GM21825 (cell line): ENCODE data around the gene PTPRM.

Experiments used
- ATAC-seq: cut with Tn5 transposase; IDR thresholded peaks from one replicate; pipeline ENCODE4 v1.9.1; 2021; ENCODE audit warnings: mild to moderate bottlenecking, moderate library complexity; ENCODE audit not compliant: unreplicated experiment

The PTPRM gene

DNA sequence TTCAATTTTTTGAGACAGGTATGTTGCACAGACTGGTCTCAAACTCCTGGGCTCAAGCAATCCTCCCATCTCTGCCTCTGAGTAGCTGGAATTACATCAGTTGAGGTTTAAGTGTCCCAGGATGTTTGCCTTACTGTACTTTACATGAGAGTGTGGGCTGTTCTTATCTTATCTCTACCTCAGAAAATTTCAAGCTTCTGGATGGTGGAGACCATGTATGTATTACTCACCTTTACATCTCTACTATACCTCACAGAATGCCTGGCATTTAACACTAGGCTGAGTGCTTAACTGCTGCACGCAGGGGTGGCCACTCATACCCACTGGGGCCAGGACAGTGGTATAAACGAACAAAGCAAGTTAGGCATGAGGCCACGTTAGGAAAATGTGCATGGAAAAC lies 770.1 kb downstream of the PTPRM start:
- no peak for ATAC-seq

DNA sequence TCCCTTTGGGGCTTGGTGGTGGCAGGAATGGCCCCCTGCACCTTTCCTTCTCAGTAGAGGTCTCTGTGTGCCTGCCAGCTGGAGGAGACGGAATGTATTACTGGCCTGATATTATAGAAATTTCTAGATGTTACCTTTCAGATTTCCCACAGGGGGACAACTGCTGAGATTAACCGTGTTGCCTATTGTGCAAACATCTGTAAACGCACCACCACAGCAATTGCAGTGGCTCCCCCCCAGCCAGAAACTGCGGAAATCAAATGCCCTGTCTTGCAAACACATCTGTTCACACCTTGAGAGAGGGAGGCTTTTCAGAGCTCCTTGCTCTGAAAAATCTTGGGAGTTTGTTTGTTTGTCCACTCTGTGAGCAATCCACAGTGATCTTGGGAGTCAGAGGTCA lies 772.1 kb downstream of the PTPRM start:
- ATAC-seq: no peak

DNA sequence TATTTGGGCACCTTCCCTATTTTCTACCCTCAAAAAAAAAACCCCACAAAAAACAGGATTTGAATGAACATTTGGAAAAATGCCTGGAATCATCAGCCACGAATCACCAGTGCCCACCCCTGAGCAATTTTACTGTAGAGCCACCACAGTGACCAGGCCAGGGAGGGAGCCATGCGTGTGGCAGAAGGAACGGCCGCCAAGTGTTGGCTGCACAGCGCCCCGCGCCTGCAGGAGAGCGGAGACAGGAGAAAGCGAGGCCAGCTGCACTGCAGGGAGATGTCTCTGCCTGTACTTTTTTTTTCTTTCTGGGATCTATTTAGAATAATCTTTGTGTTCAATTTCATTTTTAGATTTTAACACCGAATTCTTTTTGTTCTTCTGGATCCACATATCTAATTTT lies 772.8 kb downstream of the PTPRM start:
- no peak for ATAC-seq

DNA sequence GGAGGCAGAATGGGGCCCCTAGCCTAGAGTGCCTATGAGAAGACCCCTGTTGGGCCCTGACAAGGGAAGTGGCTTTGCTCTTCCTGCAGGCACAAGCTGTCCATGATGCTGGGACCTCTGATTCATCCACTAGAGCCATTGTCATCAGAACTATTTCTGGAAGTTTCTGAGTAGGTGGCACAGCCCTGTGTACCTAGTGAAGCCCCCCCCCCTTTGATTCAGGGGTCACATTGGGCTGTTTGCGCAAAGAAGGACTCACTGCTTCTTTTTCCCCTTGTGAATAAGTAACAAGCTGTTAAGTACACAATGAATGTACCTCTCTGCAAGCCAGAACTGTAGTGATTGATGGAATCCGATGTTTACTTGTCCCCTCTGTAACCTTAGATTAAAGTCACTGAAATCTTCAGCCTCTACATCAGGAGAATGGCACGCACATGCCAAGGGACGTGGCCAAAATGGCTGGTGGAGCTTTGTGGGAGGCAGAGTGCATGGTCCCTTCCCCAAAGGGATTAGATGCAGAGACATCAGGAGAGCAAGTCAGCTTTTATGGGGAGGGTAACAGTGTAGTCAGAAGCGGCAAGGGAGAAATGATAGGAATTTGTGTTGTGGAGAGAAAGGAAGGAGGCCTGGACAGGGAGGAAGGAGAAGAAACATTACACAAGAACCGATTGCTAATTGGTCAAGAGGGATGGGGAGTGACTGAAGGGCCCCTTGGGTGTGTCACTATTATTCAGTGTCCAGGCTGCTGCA lies 774.5 kb downstream of the PTPRM start:
- ATAC-seq: no peak

DNA sequence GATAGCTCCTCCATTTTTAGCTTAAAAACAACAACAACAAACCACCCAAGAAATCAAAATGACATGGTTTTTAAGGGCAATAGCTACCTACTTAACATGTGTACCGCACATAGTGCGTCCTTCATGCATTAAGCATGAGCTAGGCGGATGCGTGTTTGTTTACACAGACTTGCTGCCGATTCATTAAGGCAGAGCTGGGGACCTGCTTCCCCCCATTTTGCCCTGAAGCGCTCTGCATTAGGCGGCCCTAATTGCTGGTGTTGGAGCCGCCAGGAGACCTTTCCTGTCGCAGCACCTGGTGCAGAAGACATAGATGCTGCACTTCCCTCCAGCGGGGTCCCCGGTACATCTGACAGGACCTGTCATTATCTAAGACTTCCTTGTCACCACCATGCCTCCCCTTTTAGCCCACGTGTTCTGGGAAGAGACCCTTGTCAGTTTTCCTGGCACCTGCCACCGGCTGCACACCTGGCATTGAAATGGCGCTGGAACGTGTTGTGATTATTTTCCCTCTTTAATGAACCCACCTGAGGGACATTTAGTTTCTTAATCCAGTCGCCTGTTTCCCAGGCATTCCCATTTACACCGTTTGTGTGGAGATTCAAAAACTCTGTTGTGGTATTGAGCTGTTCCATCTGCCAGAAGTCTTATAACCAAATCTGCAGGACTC lies 781.1 kb downstream of the PTPRM start:
- ATAC-seq: no peak

DNA sequence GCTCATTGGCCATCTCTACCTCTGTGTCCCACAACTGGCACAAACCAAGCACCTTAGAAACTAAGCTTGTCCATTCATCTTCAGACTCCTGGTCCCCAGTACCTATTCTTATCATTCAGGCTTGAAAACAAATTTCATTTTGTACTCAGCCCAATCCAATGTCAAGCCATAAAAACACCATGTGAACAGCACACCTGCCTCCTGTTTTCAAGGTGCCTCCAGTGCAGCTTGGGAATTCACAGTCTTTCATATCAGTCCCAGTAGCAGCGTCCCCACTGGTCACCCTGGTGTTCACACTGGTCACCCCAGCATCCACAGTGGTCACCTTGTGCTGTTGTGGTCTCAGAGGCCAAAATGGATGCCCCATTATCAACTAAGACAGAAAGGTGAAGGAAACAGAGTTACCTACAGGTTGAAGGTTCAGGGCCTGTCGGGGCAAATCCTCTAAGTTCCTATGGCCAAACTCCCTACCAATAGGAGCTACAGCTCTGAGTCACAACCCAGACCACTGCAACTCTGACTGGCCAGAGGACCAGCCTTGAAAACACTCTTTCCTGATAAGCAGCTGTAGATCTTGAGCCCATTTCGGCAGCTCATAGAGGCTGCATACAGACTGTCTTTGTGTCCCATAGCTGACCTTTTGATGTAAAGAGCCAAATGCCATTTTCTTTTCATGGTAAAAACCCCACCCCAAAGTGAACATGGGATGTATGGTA lies 782.6 kb downstream of the PTPRM start:
- no peak for ATAC-seq

DNA sequence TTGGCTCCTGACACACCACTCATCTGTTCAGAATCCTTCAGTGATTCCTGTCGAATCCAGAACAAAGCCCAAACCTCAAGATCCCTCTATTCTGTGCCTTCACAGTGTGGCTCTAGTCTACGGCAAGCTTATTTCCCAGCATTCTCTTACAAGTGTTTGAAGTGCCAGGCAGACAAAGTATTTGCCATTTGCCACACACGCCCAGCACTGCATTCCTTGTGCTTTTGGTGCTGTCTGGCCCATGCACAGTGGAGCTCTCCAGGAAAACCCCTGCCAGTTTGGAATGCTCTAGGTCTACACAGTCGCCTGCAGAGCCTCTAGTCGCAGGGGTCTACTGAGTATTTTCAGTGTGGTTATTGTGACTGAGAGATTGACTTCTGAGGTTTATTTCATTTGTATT lies 783.5 kb downstream of the PTPRM start:
- ATAC-seq: no peak

DNA sequence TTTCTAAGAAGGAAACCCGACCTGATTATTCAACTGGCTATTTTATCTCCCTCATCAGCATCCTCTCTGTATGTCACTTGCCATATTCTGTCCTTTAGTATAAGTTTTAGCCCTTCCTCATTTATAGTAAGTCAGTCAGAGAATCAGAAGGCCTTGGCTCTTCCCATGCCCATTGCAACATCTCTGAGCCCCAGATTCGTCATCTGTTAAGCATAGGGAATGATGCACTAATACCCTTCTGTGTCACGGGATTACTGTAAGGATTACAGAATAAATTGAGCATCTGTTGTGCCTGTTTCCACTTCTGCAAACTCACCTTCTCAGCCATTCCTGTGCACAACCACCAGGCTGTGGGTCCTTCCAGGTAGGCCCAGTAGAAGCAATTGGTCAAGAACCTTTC lies 784.0 kb downstream of the PTPRM start:
- no peak for ATAC-seq

DNA sequence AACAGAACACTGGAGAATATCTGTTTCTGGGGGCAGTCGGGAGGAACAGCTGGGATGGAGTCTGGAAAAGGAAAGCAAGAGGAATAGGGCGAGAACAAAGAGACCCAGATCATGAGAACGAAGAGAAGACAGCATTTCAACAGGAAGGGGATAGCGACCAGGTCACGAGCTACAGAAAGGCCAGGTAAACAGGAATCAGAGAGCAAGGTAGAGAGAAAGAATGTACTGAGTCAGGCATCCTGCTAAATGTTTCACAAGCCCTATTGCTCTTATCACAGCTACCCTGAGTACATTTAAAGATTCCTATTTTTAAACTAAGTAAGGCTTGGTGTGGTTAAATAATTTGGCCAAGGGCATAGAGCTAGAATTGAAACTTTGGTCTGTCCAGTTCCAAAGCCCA lies 787.2 kb downstream of the PTPRM start:
- ATAC-seq: no peak

DNA sequence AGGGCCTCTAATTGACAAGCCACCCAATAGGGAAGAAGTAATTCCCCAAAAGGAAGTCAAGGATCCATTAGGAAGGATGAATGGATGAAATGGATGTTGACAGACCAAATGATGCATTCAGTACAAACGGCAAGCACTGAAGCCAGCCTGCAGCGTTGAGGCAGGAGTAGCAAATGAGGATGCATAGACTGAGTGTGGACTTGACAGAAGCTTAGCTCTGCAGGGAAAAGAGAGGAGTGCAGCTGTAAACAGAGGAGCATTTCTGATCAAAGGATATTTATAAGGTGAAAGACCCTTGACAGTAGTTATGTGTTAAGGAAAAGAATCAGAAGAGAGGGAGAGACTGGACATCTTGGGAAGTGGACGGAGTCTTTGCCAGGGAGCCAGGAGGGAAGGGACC lies 788.9 kb downstream of the PTPRM start:
- no peak for ATAC-seq

DNA sequence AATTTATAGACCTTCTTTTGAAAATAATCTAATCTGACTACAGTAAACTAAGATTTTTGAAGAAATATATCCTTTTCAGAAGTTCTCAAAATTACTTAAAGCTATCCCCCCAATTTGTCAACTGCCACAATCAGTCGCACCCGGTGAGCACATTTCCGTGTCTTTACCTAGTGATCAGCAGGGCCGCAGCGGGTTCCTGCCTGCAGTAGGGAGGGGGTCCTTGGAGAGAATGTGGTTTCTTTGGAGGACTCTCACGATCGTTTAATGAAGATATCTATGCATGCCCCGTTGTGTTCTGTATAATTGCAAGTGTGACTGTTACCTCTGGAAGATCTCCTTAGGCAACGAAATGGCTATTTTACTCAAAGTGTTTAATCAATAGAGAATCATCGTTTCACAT lies 790.2 kb downstream of the PTPRM start:
- ATAC-seq: no peak

DNA sequence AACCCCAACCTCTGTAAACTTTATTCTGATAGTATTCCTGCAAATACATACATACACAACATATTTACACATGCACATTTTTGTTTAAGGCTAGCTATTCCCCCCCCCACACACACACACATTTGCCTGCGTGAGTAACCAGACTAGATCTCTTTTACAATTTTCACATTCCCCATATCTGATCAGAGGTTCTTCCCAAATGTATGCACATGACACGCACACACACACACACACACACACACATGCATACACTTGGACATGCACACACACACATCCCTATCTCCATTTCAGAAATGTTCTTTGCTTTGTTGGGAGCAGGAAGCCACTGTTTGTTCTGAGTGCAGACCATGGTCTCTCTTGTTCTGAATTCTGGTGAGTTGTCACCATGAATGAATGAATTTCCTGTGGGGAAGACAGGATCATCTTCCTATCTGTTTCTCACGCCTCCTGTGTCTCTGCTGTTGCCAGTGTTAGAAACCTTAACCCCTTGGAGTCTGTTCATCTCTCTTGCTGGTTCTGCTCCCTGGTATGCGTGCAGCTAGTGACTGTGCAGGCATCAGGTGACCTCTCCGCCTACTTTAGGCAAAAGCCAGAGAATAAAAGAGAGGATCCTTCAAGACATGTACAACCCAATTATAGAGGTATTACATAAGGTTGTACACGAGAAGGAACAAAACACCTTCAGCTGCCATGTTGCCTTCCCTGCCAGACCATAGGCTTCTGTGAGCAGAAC lies 791.1 kb downstream of the PTPRM start:
- ATAC-seq: no peak

DNA sequence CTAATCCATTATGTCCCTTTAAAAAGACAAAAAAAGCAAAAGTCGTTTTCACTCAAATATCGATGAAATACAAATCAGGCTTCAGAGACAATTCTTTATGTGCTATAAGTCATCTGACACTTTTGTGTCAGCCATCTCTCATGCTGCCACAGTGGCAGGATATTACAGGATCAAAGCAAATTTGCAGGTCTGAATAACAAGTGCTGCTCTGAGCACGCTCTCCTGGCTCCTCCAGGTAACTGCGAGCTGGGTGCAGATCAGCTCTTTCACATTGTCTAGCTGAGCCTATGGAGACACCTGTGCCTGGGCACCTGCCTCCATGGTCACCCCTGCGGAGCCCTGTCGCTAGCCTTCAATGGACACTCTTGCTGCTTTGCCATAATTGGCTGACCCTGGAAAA lies 792.0 kb downstream of the PTPRM start:
- ATAC-seq: no peak

DNA sequence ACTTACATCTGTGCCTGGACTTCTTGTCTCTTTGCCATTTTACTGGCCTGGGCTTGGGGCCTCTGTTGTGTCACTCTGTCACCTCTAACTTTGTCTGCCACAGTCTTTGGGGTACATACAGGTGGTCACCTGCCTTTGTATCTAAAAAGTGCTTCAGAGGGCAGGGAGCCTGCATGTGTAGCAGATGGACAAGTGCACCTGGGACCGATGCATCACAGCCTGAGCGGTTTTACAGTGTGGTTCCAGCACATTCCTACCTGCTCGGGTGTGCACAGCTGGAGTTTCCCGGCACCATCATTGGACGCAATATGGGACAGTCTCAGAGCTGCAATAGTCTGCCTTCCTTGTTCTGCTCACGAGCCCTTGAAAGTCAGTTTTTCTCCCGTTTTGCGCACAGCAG lies 792.4 kb downstream of the PTPRM start:
- no peak for ATAC-seq

DNA sequence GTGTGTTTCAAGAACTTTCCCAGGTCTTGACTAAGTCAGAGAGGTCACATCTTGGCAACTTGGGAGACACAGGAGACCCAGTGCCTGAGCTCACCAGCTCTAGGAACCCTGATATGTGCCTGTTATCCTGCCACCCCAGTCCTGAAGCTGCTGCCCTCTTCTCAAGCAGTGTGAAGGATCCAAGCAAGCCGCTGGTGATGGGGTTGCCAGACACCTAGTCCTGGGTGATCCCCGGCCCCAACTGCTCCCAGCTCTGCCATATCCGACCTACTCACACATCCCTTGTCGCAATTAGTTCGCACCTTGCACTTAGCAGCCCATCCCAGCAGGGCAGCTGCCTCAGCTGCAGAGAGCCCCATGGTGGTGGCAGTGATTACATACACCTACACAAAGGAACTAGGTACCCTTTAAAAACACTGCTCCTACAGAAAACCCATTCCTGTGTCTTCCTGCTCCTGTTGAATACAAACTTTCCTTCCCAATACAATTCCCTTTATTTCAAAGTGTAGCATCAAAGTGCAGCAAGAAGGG lies 794.9 kb downstream of the PTPRM start:
- no peak for ATAC-seq

DNA sequence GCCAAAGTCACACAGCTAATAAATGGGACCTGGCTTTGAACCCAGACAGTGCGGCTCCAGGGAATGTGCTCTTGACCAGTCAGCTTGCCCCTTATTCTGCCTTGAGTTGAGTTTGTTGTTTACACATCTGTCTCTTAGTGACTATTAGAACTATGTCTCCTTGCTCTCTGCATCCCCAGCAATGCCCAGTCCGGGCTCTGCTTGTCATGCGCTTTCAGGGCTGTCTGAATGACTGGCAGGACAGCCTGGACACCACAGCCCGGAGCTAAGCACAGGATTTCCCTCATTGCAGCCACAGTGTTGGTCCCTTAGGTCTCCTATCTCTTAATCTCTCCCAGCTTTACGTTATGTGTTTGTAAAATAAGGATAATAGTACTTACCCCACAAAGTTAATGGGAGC lies 795.7 kb downstream of the PTPRM start:
- ATAC-seq: no peak

DNA sequence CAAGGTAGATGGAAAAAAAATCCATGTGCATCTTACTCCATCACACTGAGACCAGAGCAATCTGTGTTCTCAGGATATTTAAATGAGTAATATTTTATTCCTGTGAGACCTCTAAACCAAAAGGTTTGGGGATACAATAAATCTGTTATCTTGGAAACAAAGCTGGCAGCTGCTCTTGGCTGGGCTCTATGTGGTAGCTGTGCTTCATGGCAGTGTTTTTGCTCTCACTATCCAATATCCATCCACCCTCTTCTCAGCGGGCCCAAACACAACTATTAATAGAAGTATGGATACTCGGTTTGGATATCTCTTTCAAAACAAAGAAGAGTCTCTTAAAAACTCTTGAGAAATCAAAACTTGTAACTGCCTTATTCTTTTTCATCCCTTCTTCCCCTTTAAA lies 797.3 kb downstream of the PTPRM start:
- ATAC-seq: no peak

DNA sequence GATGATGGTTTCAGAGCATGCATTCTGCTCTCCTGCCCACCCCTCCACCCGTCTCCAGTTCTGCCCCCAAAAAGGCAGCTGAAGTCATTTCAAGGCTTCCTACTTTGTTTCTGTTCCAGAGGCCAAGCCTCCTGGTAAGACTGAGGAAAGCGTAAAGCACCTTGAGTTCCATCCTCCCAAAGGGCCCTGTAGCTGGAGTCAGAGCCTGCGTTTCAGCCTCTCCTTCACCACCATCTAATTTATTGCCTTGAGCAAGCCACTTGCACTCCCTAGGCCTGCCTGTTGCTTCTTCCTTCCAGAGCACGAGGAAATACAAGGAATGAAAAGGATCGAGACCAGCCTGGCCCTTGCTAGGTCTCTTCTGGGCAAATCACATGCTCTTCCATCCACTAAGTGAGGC lies 797.9 kb downstream of the PTPRM start:
- ATAC-seq: no peak

DNA sequence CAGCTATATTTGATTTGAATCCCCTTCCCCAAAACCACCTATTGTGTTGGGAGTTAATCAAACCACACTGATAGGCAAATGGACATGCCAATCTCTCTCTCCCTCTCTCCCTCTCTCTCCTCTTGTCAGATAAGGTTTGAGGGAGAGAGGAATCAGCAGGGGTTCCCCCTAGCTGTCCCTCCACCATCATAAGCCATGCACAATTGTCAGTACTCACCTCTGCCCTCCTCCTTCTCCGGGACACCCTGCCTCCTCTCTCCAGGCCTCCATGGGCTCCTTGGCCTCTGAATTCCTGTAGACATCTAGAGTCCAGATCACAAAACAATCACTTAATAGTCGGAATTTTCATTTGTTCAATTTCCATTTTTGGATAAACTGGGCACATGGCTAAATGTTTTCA lies 798.4 kb downstream of the PTPRM start:
- no peak for ATAC-seq

DNA sequence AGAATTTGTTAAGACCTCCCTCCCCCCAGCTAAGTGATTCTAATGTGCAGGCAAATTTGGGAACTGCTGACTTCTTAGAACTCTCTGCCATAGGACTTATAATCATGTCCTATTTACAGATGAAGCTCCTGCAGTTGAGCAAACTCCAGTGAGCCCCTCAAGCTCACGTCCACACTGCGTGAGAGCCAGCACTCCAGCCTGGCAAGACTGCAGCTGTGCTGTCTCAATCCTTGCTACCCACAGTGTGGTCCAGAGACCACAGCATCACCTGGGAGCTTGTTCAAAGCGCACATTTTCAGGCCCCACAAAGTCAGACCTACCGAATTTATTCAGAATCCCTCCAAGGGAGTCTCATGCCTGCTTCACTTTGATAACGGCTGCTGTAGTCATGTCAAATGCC lies 799.0 kb downstream of the PTPRM start:
- ATAC-seq: no peak

DNA sequence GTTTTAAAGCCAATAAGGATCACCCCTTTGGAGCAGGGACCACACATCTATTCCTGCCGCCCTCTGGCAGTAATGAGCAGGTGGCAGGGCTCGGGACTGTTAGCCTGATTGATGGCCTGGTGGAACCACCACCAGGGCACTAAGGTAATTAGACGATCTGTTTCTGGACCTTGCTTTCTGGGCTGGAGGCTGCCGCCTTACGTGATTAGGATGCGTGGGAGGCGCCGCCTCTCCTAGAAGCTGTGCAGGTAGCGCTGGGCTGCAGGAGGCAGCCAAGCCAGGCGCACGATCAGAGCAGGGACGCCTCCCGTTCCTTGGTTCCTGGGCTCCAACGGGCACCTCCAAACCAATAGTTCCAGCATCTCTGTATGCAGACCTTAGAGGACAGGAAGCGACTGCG lies 799.5 kb downstream of the PTPRM start:
- no peak for ATAC-seq
